T-helper 2 cell treated with Interferon-gamma antibody and Interleukin-4, amounts not matched to agents 5 μg/mL and 100 μg/mL, for 36 hours (primary cell): Measurements from ENCODE around the gene PTPRN2.
"Not testable (repeated sequence)": the region's sequence is repeated elsewhere in the genome, so short reads cannot be mapped to it uniquely, and the experiment has no call there.

Experiments used
- DNase-seq: peaks from one replicate; pipeline ENCODE4 v3.0.0; 2021; ENCODE audit warnings: low spot score
- H3K27ac Mint-ChIP-seq: one replicate; pipeline ENCODE4 v1.8.0; 2021; ENCODE audit warnings: mild to moderate bottlenecking, mixed read lengths
- H3K27me3 Mint-ChIP-seq: one replicate; pipeline ENCODE4 v1.8.0; 2021; ENCODE audit warnings: low read depth, mixed read lengths
- H3K36me3 Mint-ChIP-seq: one replicate; pipeline ENCODE4 v1.8.0; 2021; ENCODE audit warnings: low read depth, mixed read lengths
- H3K4me1 Mint-ChIP-seq: one replicate; pipeline ENCODE4 v1.8.0; 2021; ENCODE audit warnings: low read depth, mixed read lengths
- H3K4me3 Mint-ChIP-seq: one replicate; pipeline ENCODE4 v1.8.0; 2022; ENCODE audit warnings: mild to moderate bottlenecking, moderate library complexity, mixed read lengths
- H3K9me3 Mint-ChIP-seq: one replicate; pipeline ENCODE4 v1.8.0; 2021; ENCODE audit warnings: mixed read lengths

Gene PTPRN2

DNA sequence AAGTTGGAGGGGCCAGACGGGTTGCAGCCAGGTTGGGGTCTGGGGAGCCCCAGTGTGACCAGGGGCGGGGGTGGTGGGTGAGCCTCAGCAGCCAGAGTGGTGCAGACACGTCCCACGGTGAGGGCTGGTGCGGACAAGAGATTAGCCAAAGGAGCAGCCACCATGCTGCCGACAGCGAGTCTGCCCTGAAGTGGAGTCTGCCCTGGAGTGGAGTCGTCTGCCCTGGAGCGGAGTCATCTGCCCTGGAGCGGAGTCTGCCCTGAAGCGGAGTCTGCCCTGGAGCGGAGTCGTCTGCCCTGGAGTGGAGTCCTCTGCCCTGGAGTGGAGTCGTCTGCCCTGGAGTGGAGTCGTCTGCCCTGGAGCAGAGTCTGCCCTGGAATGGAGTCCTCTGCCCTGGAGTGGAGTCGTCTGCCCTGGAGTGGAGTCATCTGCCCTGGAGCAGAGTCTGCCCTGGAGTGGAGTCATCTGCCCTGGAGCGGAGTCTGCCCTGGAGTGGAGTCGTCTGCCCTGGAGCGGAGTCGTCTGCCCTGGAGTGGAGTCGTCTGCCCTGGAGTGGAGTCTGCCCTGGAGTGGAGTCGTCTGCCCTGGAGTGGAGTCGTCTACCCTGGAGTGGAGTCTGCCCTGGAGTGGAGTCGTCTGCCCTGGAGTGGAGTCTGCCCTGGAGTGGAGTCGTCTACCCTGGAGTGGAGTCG is 64.3 kb downstream of the PTPRN2 start:
- not testable (repeated sequence) for H3K4me1 Mint-ChIP-seq, DNase-seq, H3K36me3 Mint-ChIP-seq, H3K27ac Mint-ChIP-seq, H3K27me3 Mint-ChIP-seq, H3K9me3 Mint-ChIP-seq, H3K4me3 Mint-ChIP-seq

DNA sequence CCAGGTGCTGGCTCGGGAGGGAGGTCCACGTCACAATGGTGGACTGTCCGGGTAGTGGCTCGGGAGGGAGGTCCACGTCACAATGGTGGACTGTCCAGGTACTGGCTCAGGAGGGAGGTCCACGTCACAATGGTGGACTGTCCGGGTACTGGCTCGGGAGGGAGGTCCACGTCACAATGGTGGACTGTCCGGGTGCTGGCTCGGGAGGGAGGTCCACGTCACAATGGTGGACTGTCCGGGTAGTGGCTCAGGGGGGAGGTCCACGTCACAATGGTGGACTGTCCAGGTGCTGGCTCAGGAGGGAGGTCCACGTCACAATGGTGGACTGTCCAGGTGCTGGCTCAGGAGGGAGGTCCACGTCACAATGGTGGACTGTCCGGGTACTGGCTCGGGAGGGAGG is 65.8 kb downstream of the PTPRN2 start:
- H3K36me3 Mint-ChIP-seq, H3K9me3 Mint-ChIP-seq, H3K4me1 Mint-ChIP-seq: not testable (repeated sequence)

GRCh38 chr7:158520825-158521224 is 66.8 kb downstream of the PTPRN2 start:
- H3K4me3 Mint-ChIP-seq = no peak overlapping the region
- H3K4me1 Mint-ChIP-seq = no peaks in the 10 kb centered on the region
- H3K27ac Mint-ChIP-seq = no peak overlapping the region
- peaks cover 8% of the 10 kb centered on the region for H3K9me3 Mint-ChIP-seq
- H3K36me3 Mint-ChIP-seq = peaks cover 2% of the 10 kb centered on the region
- no peak for DNase-seq
- no peaks in the 10 kb centered on the region for H3K27me3 Mint-ChIP-seq

More for the DNA sequence above, 65.8 kb downstream of the PTPRN2 start:
- H3K27ac Mint-ChIP-seq, H3K27me3 Mint-ChIP-seq, H3K4me3 Mint-ChIP-seq, DNase-seq: not testable (repeated sequence)

DNA sequence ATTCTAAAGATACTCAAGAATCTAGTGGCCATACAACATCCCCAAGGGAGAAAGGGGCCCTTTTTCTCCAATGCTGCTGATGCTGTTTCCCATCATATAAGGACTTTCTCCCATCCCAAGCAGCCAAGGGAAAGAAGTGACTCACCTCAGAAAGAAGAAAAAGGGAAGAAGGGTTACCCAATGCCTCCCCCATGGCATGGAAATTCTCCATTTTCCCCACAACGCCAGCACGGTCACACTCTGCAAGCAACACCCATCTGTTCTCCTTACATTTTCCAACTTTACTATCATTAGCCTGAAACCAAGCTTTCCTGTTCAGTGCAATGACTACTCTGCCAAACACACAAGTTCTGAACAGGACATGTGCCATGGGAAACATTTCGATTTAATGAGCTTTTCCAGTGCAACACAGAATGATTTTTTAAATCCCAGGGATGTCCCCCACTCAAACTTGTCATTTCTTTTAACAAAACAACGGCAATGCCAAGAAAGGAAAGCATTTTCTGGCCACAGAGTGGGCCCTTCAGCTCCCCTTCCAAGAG is 67.9 kb downstream of the PTPRN2 start:
- DNase-seq = no peak
- Mint-ChIP-seq H3K27ac (no peak overlapping the region), H3K9me3 (peaks cover 8% of the 10 kb centered on the region)

DNA sequence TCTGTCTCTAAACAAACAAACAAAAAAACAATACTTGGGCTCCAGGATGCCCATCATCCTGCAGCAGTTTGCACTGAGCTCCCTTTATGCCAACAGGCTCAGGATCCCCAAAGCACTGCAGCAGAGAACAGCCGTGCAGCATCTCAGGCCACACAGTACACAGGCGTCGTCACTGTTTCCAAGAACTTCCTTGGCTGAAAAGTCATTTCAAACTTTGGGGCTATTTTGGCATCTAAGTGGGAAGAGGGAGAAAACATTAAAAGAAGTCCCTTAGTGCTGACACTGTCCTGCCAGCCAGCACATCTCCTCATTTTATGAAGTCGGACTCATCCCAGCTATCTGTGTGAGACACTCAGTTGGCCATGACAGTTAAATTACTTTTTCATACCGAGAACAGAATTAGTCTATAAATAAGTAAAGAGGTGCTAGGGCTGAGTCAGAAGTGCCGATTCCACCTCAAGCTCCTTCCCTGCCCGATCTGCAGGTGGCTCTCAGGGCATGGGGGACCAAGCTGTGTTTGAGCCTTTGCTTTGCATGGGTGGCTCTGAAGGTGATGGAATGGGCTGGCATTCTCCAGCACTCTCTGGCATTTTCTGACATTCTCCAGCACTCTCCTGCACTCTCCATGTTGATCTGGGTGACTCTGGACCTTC is 68.5 kb downstream of the PTPRN2 start:
- Mint-ChIP-seq H3K27me3 (no peaks in the 10 kb centered on the region), H3K4me3 (no peak overlapping the region), H3K4me1 (no peaks in the 10 kb centered on the region), H3K9me3 (peaks cover 8% of the 10 kb centered on the region), H3K27ac (no peak overlapping the region), H3K36me3 (peaks cover 2% of the 10 kb centered on the region)
- DNase-seq = no peak

More for the DNA sequence above, 67.9 kb downstream of the PTPRN2 start:
- H3K36me3 Mint-ChIP-seq = peaks cover 2% of the 10 kb centered on the region
- no peaks in the 10 kb centered on the region for H3K27me3 Mint-ChIP-seq
- no peaks in the 10 kb centered on the region for H3K4me1 Mint-ChIP-seq
- no peak overlapping the region for H3K4me3 Mint-ChIP-seq

- Mint-ChIP-seq H3K27me3 (no peaks in the 10 kb centered on the region), H3K4me1 (no peaks in the 10 kb centered on the region), H3K9me3 (peaks cover 6% of the 10 kb centered on the region), H3K27ac (no peak overlapping the region), H3K36me3 (no peaks in the 10 kb centered on the region), H3K4me3 (no peak overlapping the region)
- DNase-seq = no peak
These were observed 70.1 kb downstream of the PTPRN2 start for GRCh38 chr7:158517571-158517970.

GRCh38 chr7:158517072-158517471 is 70.6 kb downstream of the PTPRN2 start:
- Mint-ChIP-seq H3K36me3 (no peaks in the 10 kb centered on the region), H3K27ac (no peak overlapping the region), H3K4me3 (no peak overlapping the region), H3K9me3 (peaks cover 6% of the 10 kb centered on the region), H3K27me3 (no peaks in the 10 kb centered on the region), H3K4me1 (no peaks in the 10 kb centered on the region)
- DNase-seq = no peak

DNA sequence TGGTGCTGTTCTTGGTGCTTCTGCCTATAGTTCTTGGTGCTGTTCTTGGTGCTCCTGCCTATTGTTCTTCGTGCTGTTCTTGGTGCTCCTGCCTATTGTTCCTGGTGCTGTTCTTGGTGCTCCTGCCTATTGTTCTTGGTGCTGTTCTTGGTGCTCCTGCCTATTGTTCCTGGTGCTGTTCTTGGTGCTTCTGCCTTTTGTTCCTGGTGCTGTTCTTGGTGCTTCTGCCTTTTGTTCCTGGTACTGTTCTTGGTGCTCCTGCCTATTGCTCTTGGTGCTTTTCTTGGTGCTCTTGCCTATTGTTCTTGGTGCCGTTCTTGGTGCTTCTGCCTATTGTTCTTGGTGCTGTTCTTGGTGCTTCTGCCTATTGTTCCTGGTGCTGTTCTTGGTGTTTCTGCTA is 71.1 kb downstream of the PTPRN2 start:
- no peak for DNase-seq
- Mint-ChIP-seq H3K27me3 (no peaks in the 10 kb centered on the region), H3K27ac (no peak overlapping the region), H3K4me1 (no peaks in the 10 kb centered on the region), H3K36me3 (no peaks in the 10 kb centered on the region), H3K9me3 (peaks cover 12% of the 10 kb centered on the region), H3K4me3 (no peak overlapping the region)

DNA sequence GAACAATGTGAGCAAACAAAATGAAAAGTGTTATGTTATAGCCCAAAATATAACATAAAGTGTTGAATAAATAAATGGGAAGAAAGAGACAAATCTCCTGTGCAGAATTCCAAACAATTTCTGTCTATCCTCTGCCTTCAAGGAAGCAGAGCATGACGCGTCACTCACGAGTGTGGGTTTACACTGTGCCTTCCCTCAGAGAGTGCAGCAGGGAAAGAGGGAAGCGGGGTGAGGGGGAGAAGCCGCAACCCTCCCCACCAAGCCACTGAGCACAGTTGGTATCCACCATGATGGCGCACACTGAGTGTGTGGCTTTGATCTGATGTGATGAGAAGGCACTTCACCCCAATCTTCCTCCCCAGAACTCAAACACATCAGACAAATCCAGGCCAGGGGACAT is 74.8 kb downstream of the PTPRN2 start:
- no peak for DNase-seq
- no peak overlapping the region for H3K4me3 Mint-ChIP-seq
- no peaks in the 10 kb centered on the region for H3K27me3 Mint-ChIP-seq
- H3K36me3 Mint-ChIP-seq = no peaks in the 10 kb centered on the region
- no peaks in the 10 kb centered on the region for H3K4me1 Mint-ChIP-seq
- peaks cover 24% of the 10 kb centered on the region for H3K9me3 Mint-ChIP-seq
- H3K27ac Mint-ChIP-seq = no peak overlapping the region

- Mint-ChIP-seq H3K9me3 (peaks cover 28% of the 10 kb centered on the region), H3K4me3 (no peak overlapping the region), H3K27ac (no peak overlapping the region), H3K27me3 (no peaks in the 10 kb centered on the region), H3K36me3 (no peaks in the 10 kb centered on the region), H3K4me1 (no peaks in the 10 kb centered on the region)
- DNase-seq = no peak
These were observed 75.6 kb downstream of the PTPRN2 start for GRCh38 chr7:158512042-158512441.

DNA sequence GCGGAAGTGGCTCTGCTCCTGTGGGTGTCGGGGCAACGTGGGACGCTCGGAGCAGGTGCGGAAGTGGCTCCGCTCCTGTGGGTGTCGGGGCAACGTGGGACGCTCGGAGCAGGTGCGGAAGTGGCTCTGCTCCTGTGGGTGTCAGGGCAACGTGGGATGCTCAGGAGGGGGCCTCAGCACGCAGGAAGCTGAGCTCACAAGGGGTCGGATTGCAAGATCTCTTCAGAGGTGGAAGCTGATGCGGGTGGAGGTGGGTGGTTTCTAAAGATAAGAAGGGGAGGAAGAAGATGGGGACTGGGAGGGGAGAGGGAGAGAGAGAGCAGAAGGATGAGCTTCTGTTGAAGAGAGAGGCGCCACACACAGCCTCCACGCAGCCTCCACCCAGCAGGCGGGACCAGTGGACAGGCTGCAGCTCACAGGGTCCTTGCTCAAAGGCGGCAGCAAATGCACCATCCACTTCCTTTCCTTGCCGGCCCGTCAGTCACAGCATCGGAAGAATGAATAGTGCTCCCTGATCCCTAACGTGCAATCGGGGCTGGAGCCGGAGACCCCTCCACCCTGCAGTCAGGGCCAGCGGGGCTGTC is 78.7 kb downstream of the PTPRN2 start:
- no peak for DNase-seq
- Mint-ChIP-seq H3K4me3 (no peak overlapping the region), H3K36me3 (no peaks in the 10 kb centered on the region), H3K27me3 (no peaks in the 10 kb centered on the region), H3K9me3 (peaks cover 30% of the 10 kb centered on the region), H3K4me1 (no peaks in the 10 kb centered on the region), H3K27ac (no peak overlapping the region)

DNA sequence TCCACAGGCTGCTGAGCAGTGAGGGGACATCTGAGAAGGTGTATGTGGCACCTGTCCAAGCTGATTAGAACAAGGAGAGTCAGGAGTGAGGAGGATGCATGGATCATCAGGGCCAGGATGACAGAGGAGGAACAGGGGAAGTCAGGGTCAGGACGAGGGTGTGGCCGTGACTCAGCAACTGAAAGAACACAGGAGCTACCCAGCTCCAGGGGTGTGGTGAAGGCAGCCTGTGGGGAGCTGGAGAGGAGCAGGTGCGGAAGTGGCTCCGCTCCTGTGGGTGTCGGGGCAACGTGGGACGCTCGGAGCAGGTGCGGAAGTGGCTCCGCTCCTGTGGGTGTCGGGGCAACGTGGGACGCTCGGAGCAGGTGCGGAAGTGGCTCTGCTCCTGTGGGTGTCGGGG is 79.3 kb downstream of the PTPRN2 start:
- H3K4me3 Mint-ChIP-seq, H3K36me3 Mint-ChIP-seq, H3K4me1 Mint-ChIP-seq, H3K27me3 Mint-ChIP-seq, H3K27ac Mint-ChIP-seq, DNase-seq: not testable (repeated sequence)
- H3K9me3 Mint-ChIP-seq = peaks cover 30% of the 10 kb centered on the region

- Mint-ChIP-seq H3K27me3 (no peaks in the 10 kb centered on the region), H3K4me1 (no peaks in the 10 kb centered on the region), H3K9me3 (peaks cover 30% of the 10 kb centered on the region), H3K4me3 (no peak overlapping the region), H3K27ac (no peak overlapping the region), H3K36me3 (no peaks in the 10 kb centered on the region)
- no peak for DNase-seq
These were observed 79.7 kb downstream of the PTPRN2 start for GRCh38 chr7:158507917-158508316.

- H3K4me1 Mint-ChIP-seq, H3K4me3 Mint-ChIP-seq, H3K27ac Mint-ChIP-seq, H3K36me3 Mint-ChIP-seq, H3K27me3 Mint-ChIP-seq, DNase-seq: not testable (repeated sequence)
- H3K9me3 Mint-ChIP-seq = peaks cover 25% of the 10 kb centered on the region
These were observed 80.4 kb downstream of the PTPRN2 start for GRCh38 chr7:158507175-158507574.
